HG03066 (cell line): ENCODE measurements around the gene FRMD8.

ENCODE experiments used
- ATAC-seq: cut with Tn5 transposase; IDR thresholded peaks from one replicate; pipeline ENCODE4 v1.9.1; 2021; ENCODE audit warnings: low read depth; ENCODE audit not compliant: unreplicated experiment

FRMD8 gene

GRCh38 chr11:65392186-65392829 lies 5.9 kb downstream of the FRMD8 start:
- ATAC-seq, result no peak

GRCh38 chr11:65392899-65393298 lies 6.5 kb downstream of the FRMD8 start:
- no peak for ATAC-seq

GRCh38 chr11:65393513-65394079 lies 7.2 kb downstream of the FRMD8 start:
- ATAC-seq, result no peak

- ATAC-seq, result no peak
Measured at GRCh38 chr11:65394125-65394536, 7.7 kb downstream of the FRMD8 start.

GRCh38 chr11:65395961-65396530 lies 9.6 kb downstream of the FRMD8 start:
- ATAC-seq, result no peak

GRCh38 chr11:65396769-65397745 lies 10.6 kb downstream of the FRMD8 start:
- no peak for ATAC-seq

- ATAC-seq, result no peak
Measured at GRCh38 chr11:65398362-65398910, 12.0 kb downstream of the FRMD8 start.

- ATAC-seq, result no peak
Measured at GRCh38 chr11:65399249-65399648, 12.8 kb downstream of the FRMD8 start.

GRCh38 chr11:65399845-65400244 lies 13.4 kb downstream of the FRMD8 start:
- no peak for ATAC-seq

GRCh38 chr11:65400307-65401072 lies 14.1 kb downstream of the FRMD8 start:
- no peak for ATAC-seq

GRCh38 chr11:65401073-65401802 lies 14.8 kb downstream of the FRMD8 start:
- ATAC-seq, result no peak

- no peak for ATAC-seq
Measured at GRCh38 chr11:65401803-65402248, 15.4 kb downstream of the FRMD8 start.

GRCh38 chr11:65402790-65403189 lies 16.4 kb downstream of the FRMD8 start:
- no peak for ATAC-seq

- no peak for ATAC-seq
Measured at GRCh38 chr11:65403607-65404121, 17.2 kb downstream of the FRMD8 start.

- ATAC-seq, result no peak
Measured at GRCh38 chr11:65404210-65404609, 17.8 kb downstream of the FRMD8 start.

GRCh38 chr11:65404638-65405339 lies 18.4 kb downstream of the FRMD8 start:
- no peak for ATAC-seq

GRCh38 chr11:65410936-65411680 lies 24.7 kb downstream of the FRMD8 start:
- ATAC-seq, result no peak

- ATAC-seq, result no peak
Measured at GRCh38 chr11:65411681-65412070, 25.2 kb downstream of the FRMD8 start.
